Transverse colon (tissue), 4 donors: ENCODE data around the gene RELL1.

ENCODE experiments used
- CTCF ChIP-seq, 5 experiments: fragments of 200-600 bp in 3 of 5; fragments of 450-650 bp in 2 of 5; sonication (generic) in 3 of 5; IDR thresholded peaks; 1 replicate in 2 of 5; 2 replicates in 3 of 5; pipeline ENCODE4 v1.5.1; 2016 to 2017; ENCODE audit warnings: antibody characterized with exemption in 5 of 5, inconsistent platforms in 3 of 5, mild to moderate bottlenecking in 2 of 5, moderate library complexity in 1 of 5
- POLR2AphosphoS5 ChIP-seq, 3 donors: sonication (generic); formaldehyde crosslinking; IDR thresholded peaks; one replicate each; pipeline ENCODE4 v1.6.1; 2016; ENCODE audit warnings: antibody characterized with exemption in 3 of 3

GRCh38 chr4:37727635-37728034 is 41.5 kb upstream of the RELL1 start:
- TF ChIP-seq CTCF (IDR thresholded peaks at IDR 0.05) (no peak), POLR2AphosphoS5 (IDR thresholded peaks at IDR 0.05) (no peak)
